Liver (tissue), 9 donors: ENCODE measurements around the gene ALG12. TPM values are rescaled to one million over a fixed set of nuclear protein-coding genes. Genes with fewer than 3 reads are reported as not detected.
A peak's percentile ranks its signal among the peaks of the same experiment; 100 is the strongest.

ENCODE experiments used
- DNase-seq: peaks from one replicate; pipeline ENCODE4 v3.0.0-alpha.2; 2017; ENCODE audit warnings: low spot score
- H3K27ac ChIP-seq, 2 donors: one replicate each; pipeline ENCODE4 v1.7.0; 2013; ENCODE audit warnings: inconsistent platforms in 2 of 2, low read length in 2 of 2, control low read depth in 1 of 2, low read depth in 1 of 2, mild to moderate bottlenecking in 1 of 2
- H3K27me3 ChIP-seq, 4 donors: one replicate each; pipeline versions ENCODE4 v1.6.1 to v1.7.0; 2013; ENCODE audit warnings: low read length in 3 of 4, inconsistent platforms in 1 of 4, mild to moderate bottlenecking in 1 of 4, moderate library complexity in 1 of 4; ENCODE audit not compliant: control insufficient read depth in 4 of 4, insufficient read depth in 4 of 4
- H3K36me3 ChIP-seq, 4 donors: one replicate each; pipeline versions ENCODE4 v1.6.1 to v1.7.0; 2013; ENCODE audit warnings: low read length in 3 of 4, mild to moderate bottlenecking in 3 of 4, low read depth in 1 of 4, moderate library complexity in 1 of 4; ENCODE audit not compliant: control insufficient read depth in 4 of 4, insufficient read depth in 3 of 4
- H3K4me1 ChIP-seq, 4 donors: one replicate each; pipeline versions ENCODE4 v1.6.1 to v1.7.0; 2013; ENCODE audit warnings: low read length in 3 of 4, mild to moderate bottlenecking in 3 of 4, moderate library complexity in 1 of 4; ENCODE audit not compliant: control insufficient read depth in 4 of 4, insufficient read depth in 4 of 4
- H3K4me3 ChIP-seq, 3 donors: one replicate each; pipeline versions ENCODE4 v1.6.1 to v1.7.0; 2013; ENCODE audit warnings: low read length in 3 of 3, control low read depth in 1 of 3, low read depth in 1 of 3, mild to moderate bottlenecking in 1 of 3
- H3K9ac ChIP-seq, 2 donors: one replicate each; pipeline ENCODE4 v1.7.0; 2013; ENCODE audit warnings: low read length in 2 of 2, mild to moderate bottlenecking in 2 of 2, moderate library complexity in 2 of 2, control low read depth in 1 of 2, low read depth in 1 of 2
- H3K9me3 ChIP-seq, 4 donors: one replicate each; pipeline versions ENCODE4 v1.6.1 to v1.7.0; 2013; ENCODE audit warnings: low read length in 3 of 4; ENCODE audit not compliant: control insufficient read depth in 4 of 4
- ATF3 ChIP-seq: IDR thresholded peaks from 2 replicates; pipeline ENCODE4 v1.6.1; 2016; ENCODE audit warnings: antibody characterized with exemption
- CTCF ChIP-seq: fragments of 150-350 bp; IDR thresholded peaks from 2 replicates; pipeline ENCODE4 v1.5.1; 2017; ENCODE audit warnings: improper control_type of control experiment, low read depth, low read length; ENCODE audit not compliant: missing input control
- FOXA1 ChIP-seq: IDR thresholded peaks from 2 replicates; pipeline ENCODE4 v1.6.1; 2016; ENCODE audit warnings: antibody characterized with exemption
- FOXA2 ChIP-seq: IDR thresholded peaks from 2 replicates; pipeline ENCODE4 v1.6.1; 2016; ENCODE audit warnings: antibody characterized with exemption
- GABPA ChIP-seq, 2 donors: IDR thresholded peaks in 1 of 2; conservative IDR thresholded peaks in 1 of 2; 2 replicates each; pipeline ENCODE4 v1.6.1; 2016; ENCODE audit warnings: antibody characterized with exemption in 2 of 2, mild to moderate bottlenecking in 1 of 2, moderate library complexity in 1 of 2
- HNF4A ChIP-seq, 2 donors: conservative IDR thresholded peaks; 2 replicates each; pipeline ENCODE4 v1.6.1; 2016; ENCODE audit warnings: antibody characterized with exemption in 2 of 2, mild to moderate bottlenecking in 2 of 2
- HNF4G ChIP-seq: IDR thresholded peaks from 2 replicates; pipeline ENCODE4 v1.6.1; 2016; ENCODE audit warnings: antibody characterized with exemption
- MAX ChIP-seq: IDR thresholded peaks from 2 replicates; pipeline ENCODE4 v1.6.1; 2016; ENCODE audit warnings: antibody characterized with exemption
- NR2F2 ChIP-seq: IDR thresholded peaks from 2 replicates; pipeline ENCODE4 v1.6.1; 2016; ENCODE audit warnings: antibody characterized with exemption
- RAD21 ChIP-seq, 2 donors: IDR thresholded peaks; 2 replicates each; pipeline ENCODE4 v1.6.1; 2016; ENCODE audit warnings: antibody characterized with exemption in 2 of 2, mild to moderate bottlenecking in 2 of 2
- RXRA ChIP-seq, 2 donors: IDR thresholded peaks; 2 replicates each; pipeline ENCODE4 v1.6.1; 2017 to 2018; ENCODE audit warnings: antibody characterized with exemption in 2 of 2, mild to moderate bottlenecking in 1 of 2
- SP1 ChIP-seq: IDR thresholded peaks from 2 replicates; pipeline ENCODE4 v1.6.1; 2018; ENCODE audit warnings: antibody characterized with exemption, mild to moderate bottlenecking
- TAF1 ChIP-seq: conservative IDR thresholded peaks from 2 replicates; pipeline ENCODE4 v1.6.1; 2016; ENCODE audit warnings: antibody characterized with exemption, mild to moderate bottlenecking
- YY1 ChIP-seq: IDR thresholded peaks from 2 replicates; pipeline ENCODE4 v1.6.1; 2016; ENCODE audit warnings: antibody characterized with exemption, mild to moderate bottlenecking
- ZBTB33 ChIP-seq: IDR thresholded peaks from 2 replicates; pipeline ENCODE4 v1.6.1; 2016; ENCODE audit warnings: antibody characterized with exemption
- WGBS: extraction: QIAGEN DNeasy Blood & Tissue Kit; methylation state at CpG from one replicate; pipeline ENCODE4 v1.1.7; 2013; 5-methylcytosine and 5-hydroxymethylcytosine counted together
- polyA plus RNA-seq, 2 donors: library from polyadenylated mRNA; stranded (reverse) in 1 of 2; unstranded in 1 of 2; fragments of 200-250 nt in 1 of 2; fragments of >200 nt in 1 of 2; fragmentation: Nextera tagmentation in 1 of 2; extraction: Ambion mirVana in 1 of 2; gene quantifications; one replicate each; pipeline versions ENCODE4 v1.2.1 to v1.2.3, GENCODE V29; 2013 to 2015
- total RNA-seq, 2 donors: library from RNA; depleted of rRNA; stranded (reverse); fragments of >200 nt; gene quantifications; one replicate each; pipeline ENCODE4 v1.2.3, GENCODE V29; 2014
- donor health status: healthy.
- donor health status: healthy.
- donor health status: healthy.
- donor health status: healthy.
- donor health status: healthy.

ALG12 gene
- total and polyA plus RNA-seq, 4 donors = 10.4 to 20.2 (median 14.0) TPM

GRCh38 chr22:49955581-49956417, 37.6 kb upstream of the ALG12 start (continued):
- TF ChIP-seq ZBTB33 (no peak), FOXA1 (no peak), NR2F2 (peak; percentile 61), RAD21 (IDR thresholded peaks at IDR 0.05) (no peak)

- Histone ChIP-seq H3K4me1 (peaks cover 37 to 58% (median 50%) of the 10 kb centered on the region in 4 donors), H3K4me3 (no peak overlapping the region), H3K9me3 (no peaks in the 10 kb centered on the region), H3K36me3 (no peaks in the 10 kb centered on the region), H3K27me3 (no peaks in the 10 kb centered on the region), H3K9ac (no peak overlapping the region), H3K27ac (peak overlapping the region; percentile 49 to 67)
- no peak for TF ChIP-seq ATF3
- no peak for TF ChIP-seq RXRA (IDR thresholded peaks at IDR 0.05)
- WGBS = 68% methylated on average over 15 of the region's 15 CpGs
- DNase-seq = no peak
These were observed 36.8 kb upstream of the ALG12 start for GRCh38 chr22:49954991-49955580.

- Histone ChIP-seq H3K27ac (peak overlapping the region; percentile 49 to 67), H3K9ac (no peak overlapping the region), H3K4me3 (no peak overlapping the region), H3K4me1 (peaks cover 32 to 53% (median 50%) of the 10 kb centered on the region in 4 donors), H3K36me3 (no peaks in the 10 kb centered on the region), H3K27me3 (no peaks in the 10 kb centered on the region), H3K9me3 (no peaks in the 10 kb centered on the region)
- WGBS = 49% methylated on average over 8 of the region's 8 CpGs
- TF ChIP-seq MAX (no peak), HNF4A (conservative IDR thresholded peaks at IDR 0.05) (peak; percentile 16 to 41), SP1 (peak; percentile 30), YY1 (peak; percentile 40), CTCF (no peak), FOXA2 (no peak), HNF4G (no peak), FOXA1 (no peak), ATF3 (no peak), ZBTB33 (no peak), GABPA (IDR thresholded peaks at IDR 0.05 in 1 of 2, conservative IDR thresholded peaks at IDR 0.05 in 1 of 2) (no peak), RAD21 (IDR thresholded peaks at IDR 0.05) (no peak), RXRA (IDR thresholded peaks at IDR 0.05) (peak in 1 of 2 donors; percentile 59), TAF1 (no peak)
- no peak for DNase-seq
These were observed 36.1 kb upstream of the ALG12 start for GRCh38 chr22:49954354-49954753.
